ENCODE results near the gene RNF157. TPM values are rescaled to one million over a fixed set of nuclear protein-coding genes. Genes with fewer than 3 reads are reported as not detected.
A peak's percentile ranks its signal among the peaks of the same experiment; 100 is the strongest.

The RNF157 gene
- total RNA-seq, result 3.3 TPM

- no peak for DNase-seq (ENCODE audit: low spot score)
Measured at GRCh38 chr17:76240461-76241203, at the start of gene RNF157. Gene RNF157, minus strand, starts transcription at chr17:76240493. Its CDS starts 253 bp downstream, at chr17:76240240.

- no peak for DNase-seq (ENCODE audit: low spot score)
Measured at GRCh38 chr17:76281573-76282371, 41.5 kb upstream of the RNF157 start.

GRCh38 chr17:76280650-76281049 lies 40.4 kb upstream of the RNF157 start:
- no peak for DNase-seq (ENCODE audit: low spot score)

GRCh38 chr17:76279742-76280287 lies 39.5 kb upstream of the RNF157 start:
- DNase-seq (ENCODE audit: low spot score), result no peak

DNA sequence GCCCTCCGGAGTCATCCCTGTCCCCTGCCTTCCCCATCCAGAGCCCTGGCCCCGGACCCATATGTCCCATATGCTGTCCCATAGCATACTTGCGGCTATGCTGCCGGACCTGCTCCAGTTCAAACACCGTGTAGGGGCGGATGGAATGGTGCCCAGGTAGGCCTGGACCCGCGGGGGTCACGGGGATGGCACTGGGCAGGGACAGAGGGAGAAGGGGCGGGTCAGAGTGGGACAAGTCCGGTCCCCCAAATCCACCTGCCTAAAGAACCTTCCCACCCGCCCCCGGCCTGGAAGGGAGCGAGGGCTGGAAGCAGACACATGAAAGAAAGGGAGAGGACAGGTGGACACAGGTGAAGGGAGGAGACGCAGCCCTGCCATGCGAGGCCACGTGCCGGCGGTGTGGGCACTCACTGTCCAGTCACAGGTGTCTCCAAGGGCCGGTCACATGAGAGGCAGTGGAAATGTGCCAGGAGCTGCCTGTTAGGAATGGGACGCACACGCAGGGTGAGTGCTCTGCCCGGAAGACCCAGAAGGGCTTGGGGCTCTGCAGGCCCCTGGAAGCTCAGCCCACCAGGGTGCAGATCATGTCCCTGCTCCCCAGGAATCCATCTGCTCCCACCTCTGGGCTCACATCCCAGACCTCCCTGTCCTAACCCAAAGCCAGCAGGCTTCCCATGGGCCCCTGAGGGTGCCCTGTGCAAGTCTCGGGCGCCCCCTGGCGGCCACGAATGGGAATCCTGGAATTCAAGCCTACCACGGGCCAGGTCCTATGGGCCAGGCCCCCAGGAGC lies 38.9 kb upstream of the RNF157 start:
- DNase-seq (ENCODE audit: low spot score), result peak; percentile 91

DNA sequence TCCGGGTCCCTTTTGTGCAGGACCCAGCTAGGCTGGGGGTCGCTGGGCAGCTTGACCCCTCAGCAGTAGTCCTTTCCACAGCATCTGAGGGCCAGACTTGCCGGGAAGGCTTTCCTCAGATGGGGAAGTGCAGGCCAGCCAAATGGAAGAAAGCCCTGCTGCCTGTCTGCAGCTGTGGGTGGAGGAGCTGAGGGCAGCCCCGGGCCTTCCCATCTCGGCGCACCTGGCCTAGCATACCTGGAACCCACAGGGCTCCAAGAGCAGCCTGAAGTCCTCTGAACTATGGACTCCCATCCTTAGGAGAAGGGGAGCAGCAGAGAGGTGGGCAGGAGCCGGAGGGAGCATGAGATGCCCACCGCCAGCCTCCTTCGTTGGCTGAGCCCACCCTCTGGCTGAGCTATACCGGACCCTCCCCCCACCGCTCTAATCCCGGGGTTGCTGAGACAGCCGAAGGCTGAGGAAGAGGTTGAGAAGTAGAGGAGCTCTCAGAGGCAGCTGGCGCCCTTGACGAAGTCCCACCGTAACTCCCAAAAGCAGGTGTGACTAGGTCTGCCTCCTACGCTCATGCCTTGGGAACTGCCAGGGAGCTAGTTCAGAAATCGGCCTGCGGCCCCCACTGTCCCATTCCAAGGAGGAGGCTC lies 38.1 kb upstream of the RNF157 start:
- DNase-seq (ENCODE audit: low spot score), result no peak

GRCh38 chr17:76277300-76278267 lies 37.3 kb upstream of the RNF157 start:
- no peak for DNase-seq (ENCODE audit: low spot score)

- DNase-seq (ENCODE audit: low spot score), result no peak
Measured at GRCh38 chr17:76276461-76277299, 36.4 kb upstream of the RNF157 start.

DNA sequence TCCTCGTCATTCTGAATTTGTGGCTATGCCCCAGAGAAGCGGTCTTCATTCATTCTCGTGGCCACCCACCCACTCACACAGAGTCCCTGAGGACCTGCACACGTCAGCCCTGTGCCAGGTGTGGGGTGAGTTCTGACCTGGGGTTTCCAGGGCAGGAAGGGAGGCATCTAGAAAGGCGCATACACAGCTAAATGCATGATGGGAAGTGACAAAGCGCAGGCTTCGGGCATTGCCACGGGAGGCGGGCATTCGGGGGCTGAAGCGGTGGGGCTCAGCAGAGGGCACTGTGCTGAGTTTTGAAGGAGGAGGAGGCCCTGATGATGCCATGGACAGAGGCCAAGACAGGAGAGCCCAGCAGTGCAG lies 35.8 kb upstream of the RNF157 start:
- DNase-seq (ENCODE audit: low spot score), result no peak

- DNase-seq (ENCODE audit: low spot score), result no peak
Measured at GRCh38 chr17:76275382-76276068, 35.2 kb upstream of the RNF157 start.

DNA sequence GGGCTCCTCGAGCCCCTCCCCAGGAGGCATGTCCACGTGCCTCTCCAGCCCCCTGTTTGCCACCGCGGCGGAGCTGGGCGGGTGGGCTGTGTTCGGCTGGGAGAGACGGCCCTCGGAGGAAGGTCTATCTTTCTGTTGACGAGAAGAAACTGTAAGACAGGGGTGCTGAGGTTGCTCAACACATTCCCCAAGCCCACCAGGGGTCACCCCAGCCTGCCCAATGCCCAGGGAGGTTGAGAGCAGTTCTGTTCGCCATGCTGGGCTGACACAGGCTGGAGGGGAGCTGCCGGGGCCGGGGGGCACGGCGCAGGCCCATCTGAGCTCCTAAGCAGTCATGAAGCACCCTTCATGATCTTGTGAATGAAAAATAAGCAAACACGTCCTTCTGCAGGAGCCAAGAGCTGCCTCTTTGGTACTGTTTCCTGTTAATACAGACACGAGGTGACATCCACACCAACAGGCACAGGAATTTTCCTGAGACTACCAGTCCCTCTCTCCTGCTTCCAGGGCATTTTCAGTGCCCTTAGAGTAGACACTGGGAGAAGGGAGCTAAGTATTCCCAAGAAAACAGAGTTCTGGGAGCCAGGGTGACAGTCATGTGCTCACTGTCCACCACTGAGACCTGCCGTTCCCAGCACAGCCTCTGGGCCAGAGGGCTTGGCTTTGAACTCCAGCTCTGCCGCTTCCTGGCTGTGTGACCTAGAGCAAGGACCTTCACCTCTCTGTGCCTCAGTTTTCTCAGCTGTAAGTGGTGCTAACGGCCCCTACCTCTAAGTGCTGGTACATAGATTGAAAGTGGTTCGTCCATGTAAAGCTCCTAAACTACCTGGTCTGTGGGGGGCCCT lies 34.0 kb upstream of the RNF157 start:
- no peak for DNase-seq (ENCODE audit: low spot score)

GRCh38 chr17:76273445-76274111 lies 33.3 kb upstream of the RNF157 start:
- no peak for DNase-seq (ENCODE audit: low spot score)

- DNase-seq (ENCODE audit: low spot score), result no peak
Measured at GRCh38 chr17:76272541-76273444, 32.5 kb upstream of the RNF157 start.

- no peak for DNase-seq (ENCODE audit: low spot score)
Measured at GRCh38 chr17:76271669-76272540, 31.6 kb upstream of the RNF157 start.
